HepG2 (cell line): ENCODE data around the gene LLGL2. TPM values are rescaled to one million over a fixed set of nuclear protein-coding genes. Genes with fewer than 3 reads are reported as not detected.

Experiments
- ATAC-seq: fragments of 200-7000 bp; cut with Tn5 transposase; 3 replicates; pipeline ENCODE4 v1.9.1; 2020; ENCODE audit warnings: mild to moderate bottlenecking, moderate library complexity
- BruUV-seq: library from RNA; stranded (reverse); fragments of 400-500 nt; replicated peaks from 2 replicates; lab custom pipeline; 2021; lab: Mats Ljungman, UMichigan
- CTCF ChIA-PET: fragments of 300-600 bp; formaldehyde crosslinking; extraction: SDS; loops from one replicate; lab custom pipeline; 2021; ENCODE audit warnings: low total read pairs, inconsistent platforms, low intra/inter-chr PET ratio; lab: Yijun Ruan, JAX
- POLR2A ChIA-PET: fragments of 350-600 bp; sonication (Branson Sonifier 250); formaldehyde crosslinking; loops from one replicate; lab custom pipeline; 2020; ENCODE audit warnings: antibody characterized with exemption, inconsistent platforms; lab: Yijun Ruan, JAX
- DNase-seq: peaks from one replicate; pipeline ENCODE4 v3.0.0-alpha.2; 2015; ENCODE audit warnings: low spot score
- FAIRE-seq: peaks from 3 replicates; lab custom pipeline; 2011; peaks lifted over from hg19 to GRCh38; lab: Jason Lieb, UNC
- H2AFZ ChIP-seq: one replicate; pipeline ENCODE4 v1.6.1; 2011; ENCODE audit warnings: low read length, inconsistent platforms
- H3K27ac ChIP-seq: fragments of 300-600 bp; 3 replicates; pipeline ENCODE4 v1.8.0; 2011; ENCODE audit warnings: mixed run types, mild to moderate bottlenecking, mixed read lengths, low read length, inconsistent platforms; ENCODE audit not compliant: insufficient read depth; ENCODE audit errors: extremely low read length
- H3K27me3 ChIP-seq, 2 experiments: fragments of 200-600 bp in 1 of 2; 2 replicates in 1 of 2; 3 replicates in 1 of 2; pipeline versions ENCODE4 v1.6.0 to v1.8.0; 2011; ENCODE audit warnings: low read length in 2 of 2, mild to moderate bottlenecking in 2 of 2, moderate library complexity in 2 of 2, inconsistent platforms in 1 of 2; ENCODE audit not compliant: insufficient read depth in 2 of 2, control insufficient read depth in 1 of 2
- H3K36me3 ChIP-seq, 2 experiments: fragments of 200-600 bp in 1 of 2; replicated peaks in 1 of 2; 2 replicates in 1 of 2; 3 replicates in 1 of 2; pipeline versions ENCODE4 v1.5.1 to v1.8.0; 2011; ENCODE audit warnings: low read length in 2 of 2, inconsistent platforms in 1 of 2; ENCODE audit not compliant: insufficient read depth in 2 of 2, control insufficient read depth in 1 of 2
- H3K4me1 ChIP-seq: 2 replicates; pipeline ENCODE4 v1.5.1; 2012; ENCODE audit warnings: low read length, inconsistent platforms; ENCODE audit not compliant: insufficient read depth
- H3K4me2 ChIP-seq: 2 replicates; pipeline ENCODE4 v1.6.0; 2011; ENCODE audit warnings: low read depth, low read length, inconsistent platforms
- H3K4me3 ChIP-seq, 3 experiments: fragments of 200-600 bp in 1 of 3; sonication (generic), shearing (Covaris generic) in 1 of 3; replicated peaks in 1 of 3; 2 replicates each; pipeline ENCODE4 v1.5.1; 2011 to 2016; ENCODE audit warnings: low read length in 3 of 3, inconsistent platforms in 2 of 3, low read depth in 2 of 3, mild to moderate bottlenecking in 2 of 3, control low read depth in 1 of 3, mixed read lengths in 1 of 3; ENCODE audit not compliant: insufficient read depth in 1 of 3
- H3K79me2 ChIP-seq: one replicate; pipeline ENCODE4 v1.6.1; 2011; ENCODE audit warnings: low read length, inconsistent platforms; ENCODE audit not compliant: insufficient read depth
- H3K9ac ChIP-seq: 2 replicates; pipeline ENCODE4 v1.6.0; 2011; ENCODE audit warnings: mild to moderate bottlenecking, low read depth, low read length, inconsistent platforms; ENCODE audit not compliant: insufficient read depth
- H3K9me3 ChIP-seq: 2 replicates; pipeline ENCODE4 v1.5.1; 2012; ENCODE audit warnings: mild to moderate bottlenecking, low read length
- H4K20me1 ChIP-seq: 2 replicates; pipeline ENCODE4 v1.6.0; 2011; ENCODE audit warnings: inconsistent platforms, mild to moderate bottlenecking, low read length, moderate library complexity; ENCODE audit not compliant: insufficient read depth
- DDIT3 ChIP-seq: sonication (generic); formaldehyde crosslinking; IDR thresholded peaks from 2 replicates; pipeline ENCODE4 v1.4.0; 2020; ENCODE audit warnings: mild to moderate bottlenecking, missing genetic modification reagents
- HES4 ChIP-seq: sonication (generic); formaldehyde crosslinking; IDR thresholded peaks from 2 replicates; pipeline ENCODE4 v1.9.0; 2021; ENCODE audit warnings: mild to moderate bottlenecking, missing genetic modification reagents, borderline replicate concordance
- HNRNPL ChIP-seq: fragments of 200-400 bp; formaldehyde crosslinking; IDR thresholded peaks from 2 replicates; pipeline ENCODE4 v1.6.1; 2017; ENCODE audit warnings: mild to moderate bottlenecking, low read depth, low read length
- MXD1 ChIP-seq: sonication (generic); formaldehyde crosslinking; IDR thresholded peaks from 2 replicates; pipeline ENCODE4 v1.4.0; 2020; ENCODE audit warnings: mild to moderate bottlenecking, missing genetic modification reagents
- NR0B2 ChIP-seq: sonication (generic); formaldehyde crosslinking; IDR thresholded peaks from 2 replicates; pipeline ENCODE4 v1.4.0; 2020; ENCODE audit warnings: mild to moderate bottlenecking, missing genetic modification reagents
- PPARG ChIP-seq: conservative IDR thresholded peaks from 2 replicates; pipeline ENCODE4 v1.6.1; 2016; ENCODE audit warnings: missing biosample characterization, missing genetic modification reagents
- ZBTB38 ChIP-seq: sonication (generic); formaldehyde crosslinking; IDR thresholded peaks from 2 replicates; pipeline ENCODE4 v1.5.1; 2020; ENCODE audit warnings: mild to moderate bottlenecking, missing genetic modification reagents
- ZNF3 ChIP-seq: IDR thresholded peaks from 2 replicates; pipeline ENCODE4 v1.7.0; 2017; ENCODE audit warnings: inconsistent platforms
- ZNF446 ChIP-seq: sonication (generic); formaldehyde crosslinking; IDR thresholded peaks from 2 replicates; pipeline ENCODE4 v1.5.0; 2020; ENCODE audit warnings: mild to moderate bottlenecking, missing genetic modification reagents
- ZNF576 ChIP-seq: sonication (generic); formaldehyde crosslinking; IDR thresholded peaks from 2 replicates; pipeline ENCODE4 v1.4.0; 2020; ENCODE audit warnings: mild to moderate bottlenecking, missing genetic modification reagents
- ZNF619 ChIP-seq: sonication (generic); formaldehyde crosslinking; IDR thresholded peaks from 2 replicates; pipeline ENCODE4 v1.4.0; 2020; ENCODE audit warnings: mild to moderate bottlenecking, missing genetic modification reagents
- ZNF776 ChIP-seq: sonication (generic); formaldehyde crosslinking; IDR thresholded peaks from 2 replicates; pipeline ENCODE4 v1.4.0; 2020; ENCODE audit warnings: mild to moderate bottlenecking, missing genetic modification reagents
- ZSCAN25 ChIP-seq: sonication (generic); formaldehyde crosslinking; IDR thresholded peaks from 2 replicates; pipeline ENCODE4 v1.8.0; 2022; ENCODE audit warnings: mild to moderate bottlenecking, missing genetic modification reagents
- WGBS: methylation state at CpG from one replicate; pipeline ENCODE4 v1.1.6; 2017; ENCODE audit warnings: low lambda C conversion rate; 5-methylcytosine and 5-hydroxymethylcytosine counted together
- in situ Hi-C: cut with HindIII; loops from 2 replicates; pipeline ENCODE4 v1.10.0; 2017; ENCODE audit warnings: low pct_unique_long_range_greater_than_20kb; ENCODE audit not compliant: extremely low pct_ligation_motif_present
- intact Hi-C: fragments of 100-400 bp; cut with micrococcal nuclease; formaldehyde crosslinking; loops from one replicate; pipeline ENCODE4 v1.10.0; 2022; ENCODE audit not compliant: unreplicated experiment
- polyA plus RNA-seq, 8 experiments: library from polyadenylated mRNA; depleted of rRNA in 3 of 8; stranded (reverse) in 7 of 8; unstranded in 1 of 8; fragments of >200 nt; fragmentation: Illumina TruSeq in 4 of 8; extraction: Trizol in 4 of 8; gene quantifications; 2 replicates each; pipeline versions ENCODE4 v1.2.1 to v1.2.3, GENCODE V29; 2011 to 2016; ENCODE audit warnings: low read depth in 4 of 8, missing spikeins in 1 of 8, mixed read lengths in 1 of 8; ENCODE audit not compliant: insufficient read depth in 1 of 8
- total RNA-seq, 5 experiments: library from RNA; depleted of rRNA; stranded (reverse); fragments of >200 nt; fragmentation: Illumina TruSeq; extraction: Trizol; gene quantifications; 2 replicates each; pipeline ENCODE4 v1.2.3, GENCODE V29; 2016; ENCODE audit warnings: low read depth in 1 of 5

The LLGL2 gene
- total and polyA plus RNA-seq, 2 of the 13 experiments (the other 11 are each of a cell fraction or from before 2014, with no cell fraction given), result 83.0 to 86.7 TPM

GRCh38 chr17:75557852-75558665 lies 32.6 kb downstream of the LLGL2 start (continued):
- TF ChIP-seq ZNF446 (CRISPR knock-in tag), result no peak

GRCh38 chr17:75558666-75559530 lies 33.4 kb downstream of the LLGL2 start:
- no peaks in the 10 kb centered on the region for H4K20me1 ChIP-seq
- ATAC-seq, result no peak
- no peak overlapping the region for H3K9ac ChIP-seq
- peak overlapping the region; percentile 81 for H3K27ac ChIP-seq
- no TSS peak for BruUV-seq
- ChIA-PET CTCF (interaction anchor here (1.7 kb wide), 1 partner anchor 43 kb away, joined by 3 read pairs; the partner anchor contains the start of gene CASKIN2), POLR2A (interaction anchor here (1.1 to 4.3 kb wide), 6 partner anchors 9 to 42 kb away, joined by 3 to 39 read pairs (median 4); no protein-coding TSS in a partner anchor)
- H3K79me2 ChIP-seq, result peaks cover 3% of the 10 kb centered on the region
- no peak for FAIRE-seq
- TF ChIP-seq NR0B2 (CRISPR knock-in tag) (peak; percentile 42; the same call in 1 of the 2 replicates), ZNF3 (no peak), DDIT3 (CRISPR knock-in tag) (no peak), ZNF576 (CRISPR knock-in tag) (0 out of 2 replicates have a peak, but pooled peaks have one; percentile 71), ZNF619 (CRISPR knock-in tag) (0 out of 2 replicates have a peak, but pooled peaks have one; percentile 9), HNRNPL (peak; percentile 23; the same call in 1 of the 2 replicates), ZBTB38 (CRISPR knock-in tag) (peak; percentile 54; the same call in 1 of the 2 replicates), HES4 (CRISPR knock-in tag) (no peak), MXD1 (CRISPR knock-in tag) (0 out of 2 replicates have a peak, but pooled peaks have one; percentile 46), PPARG (no peak), ZNF776 (0 out of 2 replicates have a peak, but pooled peaks have one; percentile 49), ZSCAN25 (CRISPR knock-in tag) (no peak)
- H2AFZ ChIP-seq, result no peak overlapping the region
- H3K36me3 ChIP-seq, result peaks cover 11 to 19% of the 10 kb centered on the region in 2 experiments
- in situ Hi-C loops, result no loop called here
- H3K9me3 ChIP-seq, result no peaks in the 10 kb centered on the region
- H3K4me3 ChIP-seq, result peak overlapping the region in 1 of 3 experiments; percentile 69; a peak in 1 of 6 replicates
- H3K4me1 ChIP-seq, result peaks cover 77% of the 10 kb centered on the region
- no peak for DNase-seq
- peak overlapping the region; percentile 80 for H3K4me2 ChIP-seq
- no peaks in the 10 kb centered on the region for H3K27me3 ChIP-seq
- intact Hi-C loops, result no loop called here
- WGBS, result 94% methylated on average over 38 of the region's 38 CpGs
